Body of pancreas (tissue), 4 donors: ENCODE results near the gene UBE3B. TPM values are rescaled to one million over a fixed set of nuclear protein-coding genes. Genes with fewer than 3 reads are reported as not detected.
"Not testable (repeated sequence)": the region's sequence is repeated elsewhere in the genome, so short reads cannot be mapped to it uniquely, and the experiment has no call there.

Experiments
- ATAC-seq: fragments of 150-250 bp; one replicate; pipeline ENCODE4 v1.9.1; 2016
- DNase-seq, 4 donors: peaks; one replicate each; pipeline ENCODE4 v3.0.0-alpha.2; 2019
- H3K27ac ChIP-seq, 4 donors: fragments of 200-600 bp; sonication (generic); 1 replicate in 3 of 4; 2 replicates in 1 of 4; pipeline versions ENCODE4 v1.5.1 to v1.6.1; 2016 to 2019; ENCODE audit warnings: mild to moderate bottlenecking in 1 of 4, mixed read lengths in 1 of 4, moderate library complexity in 1 of 4
- H3K27me3 ChIP-seq, 2 donors: fragments of 200-600 bp; sonication (generic); one replicate each; pipeline ENCODE4 v1.6.0; 2016; ENCODE audit warnings: mild to moderate bottlenecking in 1 of 2
- H3K36me3 ChIP-seq, 2 donors: fragments of 200-600 bp; sonication (generic); replicated peaks in 1 of 2; 2 replicates each; pipeline ENCODE4 v1.5.1; 2016; ENCODE audit warnings: low read depth in 2 of 2; ENCODE audit not compliant: insufficient read depth in 1 of 2
- H3K4me1 ChIP-seq: fragments of 200-600 bp; sonication (generic); one replicate; pipeline ENCODE4 v1.6.0; 2016
- H3K4me3 ChIP-seq, 2 donors: fragments of 200-600 bp; sonication (generic); 1 replicate in 1 of 2; 2 replicates in 1 of 2; pipeline ENCODE4 v1.5.1; 2016 to 2019
- H3K9me3 ChIP-seq, 3 donors: fragments of 200-600 bp; sonication (generic); 1 replicate in 2 of 3; 2 replicates in 1 of 3; pipeline ENCODE4 v1.5.1; 2016
- CTCF ChIP-seq, 7 experiments: fragments of 450-650 bp in 4 of 7; fragments of 200-600 bp in 3 of 7; sonication (generic) in 3 of 7; IDR thresholded peaks; one replicate each; pipeline ENCODE4 v1.5.1; 2016 to 2019; ENCODE audit warnings: antibody characterized with exemption in 7 of 7
- POLR2A ChIP-seq, 3 donors: fragments of 450-650 bp; IDR thresholded peaks; one replicate each; pipeline ENCODE4 v1.6.1; 2016; ENCODE audit warnings: antibody characterized with exemption in 3 of 3, mild to moderate bottlenecking in 2 of 3
- WGBS, 2 donors: methylation state at CpG; one replicate each; pipeline ENCODE4 v1.1.5; 2017; 5-methylcytosine and 5-hydroxymethylcytosine counted together
- intact Hi-C: fragments of 100-400 bp; cut with DNase I; formaldehyde crosslinking; loops from one replicate; pipeline ENCODE4 v1.15.1; 2023
- total RNA-seq, 2 donors: library from RNA; depleted of rRNA; stranded (reverse); fragments of >200 nt; gene quantifications; one replicate each; pipeline ENCODE4 v1.1.0, GENCODE V29; 2016

UBE3B gene
- total RNA-seq, 2 donors from 2014 or later, result 18.9 to 33.9 TPM

- DNase-seq (no peak), ATAC-seq (no peak)
- H3K27me3 ChIP-seq, result no peaks in the 10 kb centered on the region
- TF ChIP-seq CTCF (IDR thresholded peaks at IDR 0.05) (no peak), POLR2A (IDR thresholded peaks at IDR 0.05) (no peak)
- H3K36me3 ChIP-seq, result peaks cover 0 to 1% of the 10 kb centered on the region in 2 donors
- no peak overlapping the region for H3K27ac ChIP-seq
- H3K9me3 ChIP-seq, result no peaks in the 10 kb centered on the region
- peaks cover 16% of the 10 kb centered on the region for H3K4me1 ChIP-seq
- WGBS, 2 donors, result 76 to 85% methylated on average over 7 to 8 of the region's 8 CpGs
- intact Hi-C loops, result no loop called here
- H3K4me3 ChIP-seq, result no peak overlapping the region
Observed at GRCh38 chr12:109467978-109468676, 9.3 kb upstream of the UBE3B start.

GRCh38 chr12:109469517-109469916 lies 7.9 kb upstream of the UBE3B start:
- Histone ChIP-seq H3K27me3 (no peaks in the 10 kb centered on the region), H3K27ac (no peak overlapping the region), H3K36me3 (peaks cover 0 to 1% of the 10 kb centered on the region in 2 donors), H3K4me1 (peaks cover 6% of the 10 kb centered on the region), H3K4me3 (no peak overlapping the region), H3K9me3 (no peaks in the 10 kb centered on the region)
- DNase-seq (no peak), ATAC-seq (no peak)
- intact Hi-C loops, result no loop called here
- TF ChIP-seq CTCF (IDR thresholded peaks at IDR 0.05) (no peak), POLR2A (IDR thresholded peaks at IDR 0.05) (no peak)
- 89 to 97% methylated on average over 6 to 10 of the region's 10 CpGs for WGBS, 2 donors

- Histone ChIP-seq H3K4me1 (peaks cover 16% of the 10 kb centered on the region), H3K36me3 (peaks cover 0 to 1% of the 10 kb centered on the region in 2 donors), H3K9me3 (no peaks in the 10 kb centered on the region), H3K4me3 (no peak overlapping the region), H3K27ac (no peak overlapping the region), H3K27me3 (no peaks in the 10 kb centered on the region)
- DNase-seq (no peak), ATAC-seq (no peak)
- TF ChIP-seq POLR2A (IDR thresholded peaks at IDR 0.05), result no peak
- intact Hi-C loops, result no loop called here
- WGBS, 2 donors, result 86 to 91% methylated on average over 3 of the region's 3 CpGs
Observed at GRCh38 chr12:109473006-109473405, 4.4 kb upstream of the UBE3B start.

DNA sequence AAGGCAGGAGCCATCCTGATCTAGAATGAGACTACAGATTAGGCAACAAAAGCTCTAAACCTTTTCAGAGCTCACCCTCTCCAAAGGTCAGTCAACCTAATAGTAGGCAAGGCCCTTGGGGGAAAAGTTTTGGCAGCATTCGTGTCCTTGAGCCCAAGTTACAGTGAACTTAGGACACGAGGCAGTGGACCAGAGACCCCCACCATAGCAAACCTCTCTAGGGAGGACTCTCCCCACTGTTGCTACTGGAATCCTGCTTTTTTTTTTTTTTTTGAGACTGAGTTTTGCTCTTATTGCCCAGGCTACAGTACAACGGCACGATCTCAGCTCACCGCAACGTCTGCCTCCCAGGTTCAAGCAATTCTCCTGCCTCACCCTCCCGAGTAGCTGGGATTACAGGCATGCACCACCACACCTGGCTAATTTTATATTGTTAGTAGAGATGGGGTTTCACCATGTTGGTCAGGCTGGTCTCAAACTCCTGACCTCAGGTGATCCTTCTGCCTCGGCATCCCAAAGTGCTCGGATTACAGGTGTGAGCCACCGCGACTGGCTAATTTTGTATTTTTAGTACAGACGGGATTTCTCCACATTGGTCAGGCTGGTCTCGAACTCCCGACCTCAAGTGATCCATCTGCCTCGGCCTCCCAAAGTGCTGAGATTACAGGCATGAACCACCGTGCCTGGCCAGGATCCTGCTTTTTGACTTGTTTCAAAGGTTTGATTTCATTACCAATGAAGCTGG lies 3.7 kb upstream of the UBE3B start:
- H3K36me3 ChIP-seq, ATAC-seq, H3K27ac ChIP-seq, H3K4me3 ChIP-seq, DNase-seq, H3K9me3 ChIP-seq, intact Hi-C loops, H3K27me3 ChIP-seq: not testable (repeated sequence)
- 87% methylated on average over 16 of the region's 16 CpGs for WGBS, 2 donors
- peaks cover 22% of the 10 kb centered on the region for H3K4me1 ChIP-seq

DNA sequence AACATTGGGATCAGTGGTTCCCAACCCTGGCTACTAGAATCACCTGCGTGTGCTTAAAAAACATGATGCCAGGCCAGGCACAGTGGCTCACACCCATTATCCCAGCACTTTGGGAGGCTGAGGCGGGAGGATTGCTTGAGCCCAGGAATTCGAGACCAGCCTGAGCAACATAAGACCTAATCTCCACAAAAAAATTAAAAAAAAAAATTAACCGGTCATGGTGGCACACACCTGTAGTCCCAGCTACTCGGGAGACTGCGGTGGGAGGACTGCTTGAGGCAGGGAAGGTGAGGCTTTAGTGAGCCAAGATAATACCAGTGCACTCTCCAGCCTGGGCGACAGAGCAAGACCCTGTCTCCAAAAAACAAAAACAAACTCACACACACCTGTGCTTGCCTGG lies 2.3 kb upstream of the UBE3B start:
- ATAC-seq, result no peak
- no peak for TF ChIP-seq CTCF (IDR thresholded peaks at IDR 0.05)
- TF ChIP-seq POLR2A (IDR thresholded peaks at IDR 0.05), result no peak
- intact Hi-C loops, result no loop called here
- no peak for DNase-seq
- H3K27ac ChIP-seq, result no peak overlapping the region
- no peaks in the 10 kb centered on the region for H3K36me3 ChIP-seq
- WGBS, 2 donors, result 83 to 86% methylated on average over 7 of the region's 7 CpGs
- no peaks in the 10 kb centered on the region for H3K27me3 ChIP-seq
- H3K4me3 ChIP-seq, result no peak overlapping the region
- no peaks in the 10 kb centered on the region for H3K9me3 ChIP-seq
- H3K4me1 ChIP-seq, result peaks cover 30% of the 10 kb centered on the region
